ENCODE results near the gene HOXA3.
A peak's percentile ranks its signal among the peaks of the same experiment; 100 is the strongest.

Gene HOXA3

DNA sequence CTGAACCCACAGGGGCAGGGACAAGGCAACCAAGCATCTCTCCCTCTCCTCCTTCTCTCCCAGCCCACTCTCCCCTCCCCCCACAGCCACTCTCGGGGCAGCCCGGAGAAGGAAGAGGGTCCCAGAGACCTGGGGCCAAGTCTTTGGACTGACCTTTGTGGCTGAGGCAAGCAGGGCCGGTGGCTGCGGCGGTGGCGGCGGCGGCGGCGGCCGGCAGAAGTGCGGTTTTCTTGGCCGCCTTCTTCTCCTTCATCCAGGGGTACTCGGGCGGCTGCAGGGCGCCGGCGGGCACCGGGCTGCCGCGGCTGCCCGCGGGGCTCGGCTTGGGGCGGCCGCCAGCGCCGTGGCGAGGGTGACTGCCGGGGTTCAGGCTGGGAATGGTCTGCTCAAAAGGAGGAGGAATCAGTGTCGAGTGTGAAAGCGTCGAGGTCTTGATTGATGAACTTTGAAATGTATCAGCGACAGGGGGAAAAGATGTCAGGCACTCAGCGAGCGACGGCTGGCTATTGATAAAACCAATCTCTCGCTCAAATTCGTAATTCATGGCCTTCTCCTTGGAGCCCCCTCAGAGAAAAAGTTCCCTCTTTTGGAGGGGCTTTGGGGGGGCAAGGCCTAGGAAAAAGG, 50.3 kb downstream of the HOXA3 start:
- DNase-seq (ENCODE audit: low read depth): no peak

GRCh38 chr7:27101171-27101956, 51.0 kb downstream of the HOXA3 start:
- DNase-seq (ENCODE audit: low read depth): no peak

GRCh38 chr7:27100694-27101170, 51.7 kb downstream of the HOXA3 start:
- no peak for DNase-seq (ENCODE audit: low read depth)

- DNase-seq (ENCODE audit: low read depth): no peak
Measured at GRCh38 chr7:27099453-27100370, 52.7 kb downstream of the HOXA3 start.

DNA sequence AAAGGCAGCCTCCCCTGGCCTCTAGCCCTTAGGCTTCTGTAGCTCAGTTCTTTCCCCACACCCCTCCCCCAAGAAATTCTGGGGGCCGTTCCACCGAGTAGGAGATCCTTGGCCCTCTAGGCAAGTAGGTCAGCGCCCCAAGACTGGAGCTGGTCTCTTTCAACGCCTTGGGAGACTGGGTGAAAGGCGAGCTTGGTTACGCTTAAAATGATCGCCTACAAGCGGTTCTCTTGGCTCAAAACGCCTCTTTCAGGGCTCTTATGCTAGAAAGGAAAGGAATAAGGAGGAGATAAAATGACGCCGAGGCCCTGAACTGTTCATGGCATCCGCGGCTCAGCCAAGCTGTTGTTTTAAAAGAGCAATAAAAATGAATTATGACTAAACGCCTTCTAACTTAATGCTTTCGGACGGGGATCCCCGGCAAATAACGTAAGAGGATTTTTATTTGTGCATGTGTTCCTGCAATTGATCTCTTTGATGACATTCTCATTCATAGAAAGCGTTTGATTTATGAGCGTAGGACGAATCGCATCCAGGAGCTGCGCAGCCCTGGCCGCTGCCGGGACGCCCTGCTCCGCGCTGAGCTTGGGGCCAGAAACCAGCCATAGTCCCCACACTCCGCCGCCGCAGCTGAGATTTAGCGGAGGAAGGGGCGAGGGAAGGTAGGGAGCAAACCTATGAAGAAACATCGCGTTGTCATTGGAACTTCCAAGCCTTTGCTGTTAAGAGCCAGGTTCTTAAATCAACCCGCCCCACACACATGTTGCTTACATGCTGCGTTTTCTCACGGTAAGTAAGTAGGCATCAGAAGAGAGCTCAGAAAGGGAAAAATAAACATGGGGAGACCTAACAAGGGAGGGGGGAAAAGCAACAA, 53.6 kb downstream of the HOXA3 start:
- no peak for DNase-seq (ENCODE audit: low read depth)

DNA sequence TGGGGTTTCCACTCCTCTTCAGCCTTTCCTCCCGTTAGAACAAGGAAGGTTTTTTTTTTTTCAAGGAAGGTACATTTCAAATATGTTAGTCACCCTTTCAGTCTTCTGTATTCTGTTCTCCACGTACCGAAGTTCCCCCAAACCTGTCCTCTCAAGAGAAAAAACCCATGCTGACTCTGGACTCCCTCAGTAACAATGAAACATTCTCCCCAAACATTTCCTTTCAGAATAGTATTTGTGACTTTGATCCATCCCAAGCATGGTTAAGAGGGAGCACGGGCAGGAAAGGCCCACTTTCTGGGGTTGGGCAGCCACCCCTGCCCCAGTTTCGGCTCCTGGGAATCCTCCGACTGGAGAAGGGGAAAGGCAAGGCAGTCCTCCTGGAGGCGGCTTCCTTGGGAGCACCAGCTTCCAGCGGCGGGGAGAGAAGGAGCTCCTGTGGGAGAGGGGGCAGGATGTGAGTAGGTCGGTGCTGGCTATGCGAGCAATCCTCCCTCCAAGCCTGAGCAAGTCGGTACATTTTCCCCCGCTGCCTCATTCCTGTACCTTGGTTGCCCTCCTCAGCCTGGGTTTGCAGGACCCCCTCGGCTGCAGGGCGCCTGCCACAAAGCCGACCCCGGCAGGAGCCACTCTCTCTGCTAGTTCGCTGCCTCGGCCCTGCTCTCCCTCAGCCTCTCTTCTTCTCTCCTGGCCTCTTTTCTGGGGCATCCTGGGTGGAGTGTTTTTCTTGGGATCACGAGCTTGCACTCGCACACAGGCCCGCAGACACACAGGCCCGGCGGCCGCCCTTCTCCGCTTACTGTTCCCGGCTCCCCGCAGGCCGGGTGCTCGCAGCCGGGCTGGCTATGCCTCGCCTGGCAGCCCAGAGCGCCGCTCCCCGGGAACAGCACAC, 54.5 kb downstream of the HOXA3 start:
- DNase-seq (ENCODE audit: low read depth): no peak

GRCh38 chr7:27096768-27097514, 55.4 kb downstream of the HOXA3 start:
- no peak for DNase-seq (ENCODE audit: low read depth)

- peak; percentile 36 for DNase-seq (ENCODE audit: low read depth)
Measured at GRCh38 chr7:27095897-27096767, 56.3 kb downstream of the HOXA3 start, which contains the start of gene HOXA1. TSS of gene HOXA1 (minus strand) at chr7:27096000. CDS start at chr7:27095912, 88 bp downstream.

GRCh38 chr7:27095050-27095896, 57.1 kb downstream of the HOXA3 start:
- no peak for DNase-seq (ENCODE audit: low read depth)

DNA sequence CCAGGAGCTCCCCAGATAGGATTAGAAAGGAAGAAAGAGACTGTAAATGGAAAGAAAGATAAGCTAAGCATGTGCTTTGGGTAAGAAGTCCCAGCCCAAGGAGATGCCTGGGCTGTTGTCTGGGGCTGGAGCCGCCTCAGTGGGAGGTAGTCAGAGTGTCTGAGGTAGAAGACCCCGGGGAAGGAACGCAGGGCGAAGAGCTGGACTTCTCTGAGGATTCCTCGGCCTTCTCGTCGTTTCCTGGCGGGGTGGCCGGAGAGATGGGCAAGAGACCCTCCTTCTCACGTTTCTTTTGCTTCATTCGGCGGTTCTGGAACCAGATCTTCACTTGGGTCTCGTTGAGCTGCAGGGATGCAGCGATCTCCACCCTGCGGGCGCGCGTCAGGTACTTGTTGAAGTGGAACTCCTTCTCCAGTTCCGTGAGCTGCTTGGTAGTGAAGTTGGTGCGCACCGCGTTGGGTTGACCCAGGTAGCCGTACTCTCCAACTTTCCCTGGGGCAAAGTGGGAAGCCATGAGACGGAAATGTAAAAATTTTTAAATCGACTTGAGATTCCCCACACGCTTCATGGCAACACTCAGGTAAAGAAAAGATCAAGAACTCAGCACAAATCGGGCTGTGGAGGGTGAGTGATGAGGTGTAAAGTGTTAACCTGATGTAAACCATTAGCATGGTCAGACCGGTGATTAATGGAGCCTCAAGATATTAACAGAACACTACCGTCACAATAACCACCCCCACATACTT, 57.9 kb downstream of the HOXA3 start:
- no peak for DNase-seq (ENCODE audit: low read depth)

GRCh38 chr7:27093184-27093895, 59.0 kb downstream of the HOXA3 start:
- no peak for DNase-seq (ENCODE audit: low read depth)

GRCh38 chr7:27092819-27093110, 59.6 kb downstream of the HOXA3 start:
- DNase-seq (ENCODE audit: low read depth): no peak

GRCh38 chr7:27091941-27092818, 60.2 kb downstream of the HOXA3 start:
- no peak for DNase-seq (ENCODE audit: low read depth)

DNA sequence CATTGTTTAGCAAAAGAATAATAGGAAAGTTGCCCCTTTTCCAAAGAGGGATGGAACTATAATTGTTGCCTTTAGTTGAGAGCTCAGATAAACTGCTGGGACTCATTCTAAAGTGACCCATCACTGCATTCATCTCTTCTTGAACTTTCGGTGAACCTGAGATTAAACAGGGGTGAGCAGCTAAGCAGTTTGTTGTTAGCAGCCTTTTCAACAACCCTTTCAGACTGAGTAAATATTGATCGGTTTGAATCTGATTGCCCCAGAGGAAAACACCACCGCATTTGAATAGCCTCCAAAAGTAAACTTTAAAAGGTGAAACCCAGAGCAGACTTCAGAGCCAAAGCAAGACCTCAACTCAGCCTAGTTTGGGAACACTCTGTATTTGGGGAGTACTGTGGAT, 61.3 kb downstream of the HOXA3 start:
- DNase-seq (ENCODE audit: low read depth): no peak
